ENCODE measurements around the gene PLCB4. TPM values are rescaled to one million over a fixed set of nuclear protein-coding genes. Genes with fewer than 3 reads are reported as not detected.
A peak's percentile ranks its signal among the peaks of the same experiment; 100 is the strongest.

Gene PLCB4
- total and polyA plus RNA-seq, 8 donors = 0.56 to 9.3 (median 2.3) TPM

GRCh38 chr20:9256393-9256792 lies 187.5 kb downstream of the PLCB4 start:
- Histone ChIP-seq H3K27ac (no peak overlapping the region), H3K9me3 (no peaks in the 10 kb centered on the region), H3K36me3 (no peaks in the 10 kb centered on the region), H3K4me1 (no peaks in the 10 kb centered on the region), H3K27me3 (no peaks in the 10 kb centered on the region), H3K4me3 (no peak overlapping the region)
- FAIRE-seq (no peak), DNase-seq (no peak), ATAC-seq (no peak)
- intact Hi-C loops (cut with DNase I) = no loop called here
- WGBS, 2 donors = 77 to 81% methylated on average over 3 of the region's 3 CpGs
- TF ChIP-seq CTCF (IDR thresholded peaks at IDR 0.05) = no peak

GRCh38 chr20:9258901-9259300 lies 190.0 kb downstream of the PLCB4 start:
- no peak overlapping the region for H3K4me3 ChIP-seq
- H3K9me3 ChIP-seq = no peaks in the 10 kb centered on the region
- no peak for FAIRE-seq
- ATAC-seq = no peak
- DNase-seq = no peak
- TF ChIP-seq CTCF (IDR thresholded peaks at IDR 0.05) = no peak
- no peaks in the 10 kb centered on the region for H3K4me1 ChIP-seq
- no peaks in the 10 kb centered on the region for H3K27me3 ChIP-seq
- H3K27ac ChIP-seq = no peak overlapping the region
- intact Hi-C loops (cut with DNase I) = no loop called here
- no peaks in the 10 kb centered on the region for H3K36me3 ChIP-seq
- 77 to 88% methylated on average over 1 of the region's 1 CpG for WGBS, 2 donors

GRCh38 chr20:9260027-9260426 lies 191.1 kb downstream of the PLCB4 start:
- Histone ChIP-seq H3K4me1 (no peaks in the 10 kb centered on the region), H3K4me3 (no peak overlapping the region), H3K9me3 (no peaks in the 10 kb centered on the region), H3K27me3 (no peaks in the 10 kb centered on the region), H3K27ac (no peak overlapping the region), H3K36me3 (no peaks in the 10 kb centered on the region)
- intact Hi-C loops (cut with DNase I) = no loop called here
- no peak for FAIRE-seq
- TF ChIP-seq CTCF (IDR thresholded peaks at IDR 0.05) = no peak
- no peak for ATAC-seq
- DNase-seq = no peak

- Histone ChIP-seq H3K27me3 (no peaks in the 10 kb centered on the region), H3K9me3 (no peaks in the 10 kb centered on the region), H3K4me3 (no peak overlapping the region), H3K4me1 (no peaks in the 10 kb centered on the region), H3K36me3 (no peaks in the 10 kb centered on the region), H3K27ac (no peak overlapping the region)
- no peak for DNase-seq
- ATAC-seq = no peak
- TF ChIP-seq CTCF (IDR thresholded peaks at IDR 0.05) = no peak
- intact Hi-C loops (cut with DNase I) = no loop called here
- 71 to 78% methylated on average over 2 of the region's 2 CpGs for WGBS, 2 donors
- no peak for FAIRE-seq
Measured at GRCh38 chr20:9261781-9262180, 192.9 kb downstream of the PLCB4 start.

GRCh38 chr20:9262653-9263194 lies 193.8 kb downstream of the PLCB4 start:
- no peak for TF ChIP-seq CTCF (IDR thresholded peaks at IDR 0.05)
- H3K27me3 ChIP-seq = no peaks in the 10 kb centered on the region
- H3K4me1 ChIP-seq = no peaks in the 10 kb centered on the region
- DNase-seq (no peak), FAIRE-seq (no peak), ATAC-seq (peak in 1 of 4 donors; percentile 11)
- no peak overlapping the region for H3K27ac ChIP-seq
- intact Hi-C loops (cut with DNase I) = no loop called here
- WGBS, 2 donors = 35 to 47% methylated on average over 3 of the region's 3 CpGs
- H3K4me3 ChIP-seq = no peak overlapping the region
- no peaks in the 10 kb centered on the region for H3K36me3 ChIP-seq
- H3K9me3 ChIP-seq = no peaks in the 10 kb centered on the region

Data from pancreas (tissue), 10 donors.